ENCODE data around the gene LDLRAP1. TPM values are rescaled to one million over a fixed set of nuclear protein-coding genes. Genes with fewer than 3 reads are reported as not detected.
"Not testable (repeated sequence)": the region's sequence is repeated elsewhere in the genome, so short reads cannot be mapped to it uniquely, and the experiment has no call there.

Gene LDLRAP1
- total RNA-seq, 1 experiment from 2014 or later: 29.2 TPM

DNA sequence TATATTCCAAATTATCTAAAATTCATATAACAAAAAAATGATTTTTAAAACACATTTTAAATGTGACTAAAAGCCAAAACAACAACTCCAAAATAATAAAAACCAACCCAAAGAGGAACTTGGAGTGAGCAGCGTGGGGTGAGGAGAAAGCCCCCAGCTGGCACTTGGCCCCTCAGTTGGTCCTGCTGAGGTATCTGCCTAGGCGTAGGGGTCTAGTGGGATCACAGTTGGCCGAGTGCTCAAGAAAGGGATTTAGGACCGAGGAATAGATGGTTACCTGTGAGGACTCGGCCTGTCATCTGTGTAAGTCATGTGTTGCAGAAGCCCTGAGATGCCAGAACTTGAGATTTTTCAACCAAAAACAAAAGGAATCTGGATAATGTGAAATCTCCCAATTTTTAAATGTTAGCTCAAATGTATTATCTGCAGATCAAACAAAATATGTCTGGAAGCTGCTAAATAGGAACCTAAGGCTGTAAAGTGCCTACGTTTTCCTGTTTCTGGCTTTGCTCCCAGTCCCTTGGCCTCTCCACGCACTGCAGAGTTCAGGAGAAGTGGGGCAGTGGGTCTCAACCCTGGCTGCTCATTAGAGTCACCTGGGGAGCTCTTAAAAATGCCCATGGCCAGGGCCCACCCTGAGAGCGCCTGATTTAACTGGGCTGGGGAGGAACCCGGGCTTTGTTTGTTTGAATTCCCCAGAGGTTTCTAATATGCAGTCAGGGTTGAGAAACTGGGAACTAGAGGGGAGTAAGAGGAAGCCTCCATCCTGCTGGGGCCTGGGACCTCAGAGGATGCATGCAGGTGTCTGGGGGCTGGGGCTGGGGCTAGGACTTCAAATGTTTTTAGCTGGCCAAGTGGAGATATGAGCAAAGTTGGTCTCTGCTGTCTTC lies 38.5 kb upstream of the LDLRAP1 start:
- Histone ChIP-seq H3K4me2 (no peak overlapping the region), H2AFZ (no peak overlapping the region), H3K4me1 (replicated peaks; ENCODE audit: insufficient read depth) (peaks cover 21% of the 10 kb centered on the region), H3K9me3 (ENCODE audit: insufficient read depth, low read depth) (no peaks in the 10 kb centered on the region), H3K9me2 (ENCODE audit: insufficient read depth) (no peaks in the 10 kb centered on the region), H3K79me2 (ENCODE audit: low read depth) (no peaks in the 10 kb centered on the region), H3K36me3 (ENCODE audit: low read depth) (no peaks in the 10 kb centered on the region), H3K27ac (no peak overlapping the region), H3K4me3 (no peak overlapping the region), H3K27me3 (ENCODE audit: insufficient read depth, low read depth) (no peaks in the 10 kb centered on the region), H4K20me1 (ENCODE audit: insufficient read depth) (no peaks in the 10 kb centered on the region), H3F3A (ENCODE audit: insufficient read depth, low read depth) (peaks cover 10% of the 10 kb centered on the region; the same call in 1 of the 2 replicates)
- ChIA-PET POLR2A (ENCODE audit: unreplicated experiment) (no interaction called here), CTCF (interaction anchor here (0.5 to 1.3 kb wide), 3 partner anchors 18 to 493 kb away, joined by 3 to 6 read pairs (median 3); partner anchors contain the start of gene PAFAH2)
- BruUV-seq (replicated peaks): no TSS peak
- TF ChIP-seq, protein P1, sequence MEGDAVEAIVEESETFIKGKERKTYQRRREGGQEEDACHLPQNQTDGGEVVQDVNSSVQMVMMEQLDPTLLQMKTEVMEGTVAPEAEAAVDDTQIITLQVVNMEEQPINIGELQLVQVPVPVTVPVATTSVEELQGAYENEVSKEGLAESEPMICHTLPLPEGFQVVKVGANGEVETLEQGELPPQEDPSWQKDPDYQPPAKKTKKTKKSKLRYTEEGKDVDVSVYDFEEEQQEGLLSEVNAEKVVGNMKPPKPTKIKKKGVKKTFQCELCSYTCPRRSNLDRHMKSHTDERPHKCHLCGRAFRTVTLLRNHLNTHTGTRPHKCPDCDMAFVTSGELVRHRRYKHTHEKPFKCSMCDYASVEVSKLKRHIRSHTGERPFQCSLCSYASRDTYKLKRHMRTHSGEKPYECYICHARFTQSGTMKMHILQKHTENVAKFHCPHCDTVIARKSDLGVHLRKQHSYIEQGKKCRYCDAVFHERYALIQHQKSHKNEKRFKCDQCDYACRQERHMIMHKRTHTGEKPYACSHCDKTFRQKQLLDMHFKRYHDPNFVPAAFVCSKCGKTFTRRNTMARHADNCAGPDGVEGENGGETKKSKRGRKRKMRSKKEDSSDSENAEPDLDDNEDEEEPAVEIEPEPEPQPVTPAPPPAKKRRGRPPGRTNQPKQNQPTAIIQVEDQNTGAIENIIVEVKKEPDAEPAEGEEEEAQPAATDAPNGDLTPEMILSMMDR (conservative IDR thresholded peaks at IDR 0.05): no peak
- TF ChIP-seq EZH2 (IDR thresholded peaks at IDR 0.05; ENCODE audit: low read depth): no peak
- intact Hi-C loops (cut with micrococcal nuclease; ENCODE audit: unreplicated experiment): loop anchor here (2.0 to 5.0 kb wide), 2 partner anchors 292 to 307 kb away; no protein-coding TSS in a partner anchor
- DNase-seq: no peak

DNA sequence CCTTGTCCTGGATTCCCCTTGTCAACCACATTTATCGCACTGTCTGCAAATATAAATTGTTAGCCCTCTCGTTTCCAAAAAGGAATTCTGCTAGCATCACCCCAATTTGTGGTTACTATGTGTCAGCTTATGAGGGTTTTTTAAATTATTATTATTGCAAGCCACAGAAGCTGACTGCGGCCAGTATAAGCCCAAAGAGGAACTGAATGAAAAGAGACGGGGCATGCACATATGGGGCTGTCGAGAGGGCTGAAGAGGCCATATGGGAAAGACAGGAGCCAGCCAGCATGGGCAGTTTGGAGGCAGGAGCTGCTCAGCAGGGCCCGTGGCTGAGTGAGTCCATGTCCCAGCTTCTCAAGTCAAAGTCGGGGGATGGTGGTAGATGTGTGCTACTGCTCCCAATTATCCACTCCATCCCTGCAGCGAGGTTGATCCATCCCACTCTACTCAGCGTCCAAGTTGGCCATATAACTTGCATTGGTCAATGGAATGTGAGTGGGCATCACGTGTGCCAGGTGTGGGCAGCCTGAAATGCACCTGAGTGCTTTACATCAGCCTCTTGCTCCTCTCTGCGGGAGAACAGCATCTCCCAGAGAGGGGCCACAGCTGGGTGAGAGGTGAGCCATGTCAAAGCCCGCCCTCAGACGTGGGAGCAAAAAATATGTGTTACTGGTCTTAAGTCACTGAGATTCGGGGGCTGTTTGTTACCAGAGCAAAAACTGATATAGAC lies 37.6 kb upstream of the LDLRAP1 start:
- no peaks in the 10 kb centered on the region for H3K9me2 ChIP-seq (ENCODE audit: insufficient read depth)
- DNase-seq: no peak
- TF ChIP-seq, protein P1 (conservative IDR thresholded peaks at IDR 0.05): no peak
- TF ChIP-seq EZH2 (IDR thresholded peaks at IDR 0.05; ENCODE audit: low read depth): no peak
- peak overlapping the region; percentile 68 for H3K4me2 ChIP-seq
- 0 out of 2 replicates have a peak overlapping the region, but pooled peaks have one; percentile 76 for H2AFZ ChIP-seq
- H3K27me3 ChIP-seq (ENCODE audit: insufficient read depth, low read depth): no peaks in the 10 kb centered on the region
- H3K4me1 ChIP-seq (replicated peaks; ENCODE audit: insufficient read depth): peaks cover 14% of the 10 kb centered on the region
- H3K9me3 ChIP-seq (ENCODE audit: insufficient read depth, low read depth): no peaks in the 10 kb centered on the region
- no peak overlapping the region for H3K4me3 ChIP-seq
- ChIA-PET POLR2A (ENCODE audit: unreplicated experiment) (no interaction called here), CTCF (interaction anchor here (0.6 kb wide), 1 partner anchor 74 kb away, joined by 6 read pairs; no protein-coding TSS in a partner anchor)
- intact Hi-C loops (cut with micrococcal nuclease; ENCODE audit: unreplicated experiment): loop anchor here (2.0 kb wide), 2 partner anchors 63 to 291 kb away; no protein-coding TSS in a partner anchor
- no peak overlapping the region for H3K27ac ChIP-seq
- H3K79me2 ChIP-seq (ENCODE audit: low read depth): no peaks in the 10 kb centered on the region
- no peaks in the 10 kb centered on the region for H4K20me1 ChIP-seq (ENCODE audit: insufficient read depth)
- H3F3A ChIP-seq (ENCODE audit: insufficient read depth, low read depth): peaks cover 5% of the 10 kb centered on the region; the same call in 1 of the 2 replicates
- no TSS peak for BruUV-seq (replicated peaks)
- no peaks in the 10 kb centered on the region for H3K36me3 ChIP-seq (ENCODE audit: low read depth)

DNA sequence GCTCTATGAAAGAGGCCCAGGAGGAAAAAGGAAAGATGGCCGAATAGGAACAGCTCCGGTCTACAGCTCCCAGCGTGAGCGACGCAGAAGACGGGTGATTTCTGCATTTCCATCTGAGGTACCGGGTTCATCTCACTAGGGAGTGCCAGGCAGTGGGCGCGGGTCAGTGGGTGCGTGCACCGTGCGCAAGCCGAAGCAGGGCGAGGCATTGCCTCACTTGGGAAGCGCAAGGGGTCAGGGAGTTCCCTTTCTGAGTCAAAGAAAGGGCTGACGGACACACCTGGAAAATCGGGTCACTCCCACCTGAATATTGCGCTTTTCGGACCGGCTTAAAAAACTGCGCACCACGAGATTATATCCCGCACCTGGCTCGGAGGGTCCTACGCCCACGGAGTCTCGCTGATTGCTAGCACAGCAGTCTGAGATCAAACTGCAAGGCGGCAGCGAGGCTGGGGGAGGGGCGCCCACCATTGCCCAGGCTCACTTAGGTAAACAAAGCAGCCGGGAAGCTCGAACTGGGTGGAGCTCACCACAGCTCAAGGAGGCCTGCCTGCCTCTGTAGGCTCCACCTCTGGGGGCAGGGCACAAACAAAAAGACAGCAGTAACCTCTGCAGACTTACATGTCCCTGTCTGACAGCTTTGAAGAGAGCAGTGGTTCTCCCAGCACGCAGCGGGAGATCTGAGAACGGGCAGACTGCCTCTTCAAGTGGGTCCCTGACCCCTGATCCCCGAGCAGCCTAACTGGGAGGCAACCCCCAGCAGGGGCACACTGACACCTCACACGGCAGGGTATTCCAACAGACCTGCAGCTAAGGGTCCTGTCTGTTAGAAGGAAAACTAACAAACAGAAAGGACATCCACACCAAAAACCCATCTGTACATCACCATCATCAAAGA lies 36.6 kb upstream of the LDLRAP1 start:
- CTCF ChIA-PET; POLR2A ChIA-PET (ENCODE audit: unreplicated experiment); H4K20me1 ChIP-seq (ENCODE audit: insufficient read depth); BruUV-seq (replicated peaks); H3K9me2 ChIP-seq (ENCODE audit: insufficient read depth); H3K27me3 ChIP-seq (ENCODE audit: insufficient read depth, low read depth); H3K79me2 ChIP-seq (ENCODE audit: low read depth); H3F3A ChIP-seq (ENCODE audit: insufficient read depth, low read depth); H3K36me3 ChIP-seq (ENCODE audit: low read depth); H3K9me3 ChIP-seq (ENCODE audit: insufficient read depth, low read depth); H3K27ac ChIP-seq: not testable (repeated sequence)
- Histone ChIP-seq H2AFZ (peak overlapping the region; percentile 76; the same call in 1 of the 2 replicates), H3K4me1 (replicated peaks; ENCODE audit: insufficient read depth) (peaks cover 13% of the 10 kb centered on the region), H3K4me3 (peak overlapping the region; percentile 54; the same call in 1 of the 2 replicates), H3K4me2 (peak overlapping the region; percentile 68)
- DNase-seq: peak in 1 of 2 experiments; percentile 46
- intact Hi-C loops (cut with micrococcal nuclease; ENCODE audit: unreplicated experiment): loop anchor here (2.0 kb wide), 1 partner anchor 62 kb away; no protein-coding TSS in a partner anchor

Data from PC-9 (cell line).